NCI-H2171 treated with DMSO at 0.1 percent for 48 hours (cell line): ENCODE results near the gene RHEX.
A peak's percentile ranks its signal among the peaks of the same experiment; 100 is the strongest.
"Not testable (repeated sequence)": the region's sequence is repeated elsewhere in the genome, so short reads cannot be mapped to it uniquely, and the experiment has no call there.

Experiments used
- DNase-seq: peaks from one replicate; lab custom pipeline; 2025; lab: John Stamatoyannopoulos, UW

The RHEX gene

GRCh38 chr1:206030191-206030590, 22.8 kb upstream of the RHEX start:
- no peak for DNase-seq

GRCh38 chr1:206030714-206031113, 22.3 kb upstream of the RHEX start:
- DNase-seq = peak; percentile 93

GRCh38 chr1:206032380-206033140, 20.4 kb upstream of the RHEX start:
- DNase-seq = no peak

- DNase-seq = peak; percentile 56
Measured at GRCh38 chr1:206035027-206035426, 17.9 kb upstream of the RHEX start.

- DNase-seq = no peak
Measured at GRCh38 chr1:206036663-206037455, 16.1 kb upstream of the RHEX start.

- no peak for DNase-seq
Measured at GRCh38 chr1:206037581-206037980, 15.4 kb upstream of the RHEX start.

- DNase-seq = no peak
Measured at GRCh38 chr1:206039046-206039973, 13.7 kb upstream of the RHEX start.

GRCh38 chr1:206040328-206040727, 12.6 kb upstream of the RHEX start:
- no peak for DNase-seq

- peak; percentile 96 for DNase-seq
Measured at GRCh38 chr1:206041640-206042039, 11.3 kb upstream of the RHEX start.

- no peak for DNase-seq
Measured at GRCh38 chr1:206047271-206047670, 5.7 kb upstream of the RHEX start.

- no peak for DNase-seq
Measured at GRCh38 chr1:206048582-206048981, 4.4 kb upstream of the RHEX start.

GRCh38 chr1:206049293-206049692, 3.7 kb upstream of the RHEX start:
- no peak for DNase-seq

- DNase-seq = no peak
Measured at GRCh38 chr1:206049919-206050600, 2.9 kb upstream of the RHEX start.

- DNase-seq = no peak
Measured at GRCh38 chr1:206050655-206051235, 2.2 kb upstream of the RHEX start.

GRCh38 chr1:206052231-206052865, 625 bp upstream of the RHEX start:
- not testable (repeated sequence) for DNase-seq

GRCh38 chr1:206053616-206054015, 643 bp downstream of the RHEX start:
- not testable (repeated sequence) for DNase-seq

- DNase-seq = not testable (repeated sequence)
Measured at GRCh38 chr1:206055069-206055625, 2.2 kb downstream of the RHEX start.

- not testable (repeated sequence) for DNase-seq
Measured at GRCh38 chr1:206055639-206056323, 2.8 kb downstream of the RHEX start.

GRCh38 chr1:206058289-206058926, 5.4 kb downstream of the RHEX start:
- DNase-seq = not testable (repeated sequence)
